Measurements from ENCODE around the gene ADAM30.

The ADAM30 gene

GRCh38 chr1:119896303-119896702, at the start of gene ADAM30:
Gene ADAM30, minus strand, starts transcription at chr1:119896515. Its CDS starts 179 bp downstream, at chr1:119896336.
- no peak for DNase-seq

GRCh38 chr1:119943216-119943615, 46.9 kb upstream of the ADAM30 start:
- no peak for DNase-seq

DNA sequence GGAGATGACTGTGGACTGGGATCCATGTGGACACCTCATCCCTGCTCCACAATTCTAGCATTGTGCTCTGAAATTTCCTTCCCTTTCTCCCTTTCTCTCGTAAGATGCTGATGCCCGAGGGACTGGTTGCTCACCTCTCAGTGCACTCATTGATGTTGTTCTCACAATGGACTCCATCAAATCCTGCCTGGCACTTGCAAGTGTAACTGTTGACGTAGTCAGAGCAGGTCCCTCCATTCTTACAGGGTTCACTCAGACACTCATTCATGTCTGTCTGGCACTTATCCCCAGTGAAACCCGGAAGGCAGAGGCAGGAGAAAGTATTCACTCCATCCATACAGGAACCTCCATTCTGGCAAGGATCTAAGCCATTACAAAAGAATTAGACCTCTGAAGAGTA, 45.1 kb upstream of the ADAM30 start:
- DNase-seq = no peak

GRCh38 chr1:119940697-119941096, 44.4 kb upstream of the ADAM30 start:
- DNase-seq = no peak

GRCh38 chr1:119937198-119937597, 40.9 kb upstream of the ADAM30 start:
- no peak for DNase-seq

DNA sequence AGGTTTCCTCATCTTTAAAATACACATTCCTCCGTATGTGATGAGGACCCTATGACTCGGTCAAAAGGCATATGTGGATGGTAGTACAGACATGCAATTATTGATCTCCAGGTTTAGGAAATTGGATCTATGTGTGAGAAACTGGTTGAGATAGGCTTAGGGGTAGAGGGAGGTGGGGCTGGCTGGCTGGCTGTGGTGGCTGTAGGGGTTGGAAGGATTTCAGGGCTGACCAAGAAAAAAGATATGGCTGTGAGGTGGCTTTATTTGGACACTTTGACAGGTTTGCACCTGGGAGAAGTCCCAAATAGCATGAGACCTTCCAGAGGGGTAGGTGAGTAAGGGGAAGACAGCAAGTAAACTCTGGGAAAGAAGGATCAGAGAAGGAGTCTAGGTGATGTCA, 39.6 kb upstream of the ADAM30 start:
- no peak for DNase-seq

DNA sequence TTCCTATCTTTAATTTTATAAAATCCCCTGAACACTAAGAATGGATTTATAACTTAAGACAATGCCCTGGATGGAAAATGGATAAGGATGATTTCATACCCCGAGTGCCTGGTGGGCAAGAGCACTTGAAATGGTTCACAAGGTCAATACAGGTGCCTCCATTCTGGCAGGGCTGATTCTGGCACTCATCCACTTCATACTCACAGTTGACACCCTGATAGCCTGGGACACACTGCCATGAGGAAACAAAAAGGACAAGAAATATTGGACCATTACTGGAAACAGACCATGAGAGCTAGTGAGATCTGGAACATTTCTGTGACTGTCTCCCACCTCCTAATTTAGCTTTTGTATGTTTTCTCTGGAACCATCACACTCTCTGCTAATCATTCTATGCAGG, 39.1 kb upstream of the ADAM30 start:
- no peak for DNase-seq

DNA sequence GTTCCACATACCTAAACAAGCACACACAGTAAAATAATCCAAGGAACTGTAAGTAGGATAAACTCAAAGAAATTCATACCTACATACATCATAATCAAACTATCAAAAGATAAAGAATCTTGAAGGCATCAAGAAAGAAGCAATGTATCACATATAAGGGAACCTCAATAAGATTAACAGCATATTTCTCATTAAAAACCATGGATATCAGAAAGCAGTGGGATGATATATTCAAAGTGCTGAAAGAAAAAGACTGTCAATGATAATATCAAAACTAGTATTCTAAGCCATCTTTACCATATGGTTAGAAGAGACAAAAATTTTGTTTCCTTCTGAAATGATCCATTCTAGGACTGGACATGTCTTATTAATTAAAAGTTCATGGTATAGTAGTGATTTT, 37.1 kb upstream of the ADAM30 start:
- no peak for DNase-seq

DNA sequence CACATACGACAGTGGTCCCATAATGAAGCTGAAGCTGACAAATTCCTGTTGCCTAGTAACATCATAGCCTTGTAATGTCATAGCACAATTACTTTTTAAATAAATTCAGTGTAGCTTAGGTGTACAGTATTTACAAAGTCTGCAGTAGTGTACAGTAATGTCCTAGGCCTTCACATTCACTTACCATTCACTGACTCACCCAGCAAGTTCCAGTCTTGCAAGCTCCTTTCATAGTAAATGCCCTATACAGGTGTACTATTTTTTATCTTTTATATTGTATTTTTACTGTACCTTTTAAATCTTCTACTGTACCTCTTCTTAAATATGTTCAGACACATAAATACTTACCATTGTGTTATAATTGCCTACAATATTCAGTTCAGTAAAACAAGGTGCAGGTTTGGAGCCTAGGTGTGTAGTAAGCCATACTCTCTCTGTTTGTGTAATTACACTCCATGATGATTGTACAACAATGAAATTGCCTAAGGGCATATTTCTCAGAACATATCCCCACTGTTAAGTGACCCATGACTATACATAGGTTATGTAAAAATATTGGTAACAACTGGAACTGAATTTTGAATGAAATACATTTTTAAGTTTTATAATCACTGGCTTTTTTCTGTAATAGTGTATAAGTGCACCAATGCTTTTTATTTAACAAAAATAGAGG, 33.5 kb upstream of the ADAM30 start:
- no peak for DNase-seq

DNA sequence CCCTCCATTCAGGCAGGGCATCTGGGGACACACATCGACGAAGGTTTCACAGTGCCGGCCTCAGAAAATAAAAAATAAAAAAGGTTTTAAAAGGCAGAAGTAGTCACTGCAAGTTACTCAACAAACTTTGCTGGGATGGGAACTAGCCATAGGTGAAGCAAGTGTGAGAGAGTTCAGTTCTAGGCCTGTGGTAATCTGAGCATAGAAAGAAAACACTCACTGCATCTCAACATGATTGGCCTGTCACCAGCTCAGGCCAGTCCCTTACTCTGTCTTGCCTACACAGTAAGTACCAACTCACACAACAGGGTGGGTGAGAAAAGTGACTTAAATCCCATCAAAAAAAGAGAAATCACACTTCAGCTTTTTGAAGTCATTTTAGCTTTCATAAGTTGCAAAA, 30.2 kb upstream of the ADAM30 start:
- DNase-seq = no peak

DNA sequence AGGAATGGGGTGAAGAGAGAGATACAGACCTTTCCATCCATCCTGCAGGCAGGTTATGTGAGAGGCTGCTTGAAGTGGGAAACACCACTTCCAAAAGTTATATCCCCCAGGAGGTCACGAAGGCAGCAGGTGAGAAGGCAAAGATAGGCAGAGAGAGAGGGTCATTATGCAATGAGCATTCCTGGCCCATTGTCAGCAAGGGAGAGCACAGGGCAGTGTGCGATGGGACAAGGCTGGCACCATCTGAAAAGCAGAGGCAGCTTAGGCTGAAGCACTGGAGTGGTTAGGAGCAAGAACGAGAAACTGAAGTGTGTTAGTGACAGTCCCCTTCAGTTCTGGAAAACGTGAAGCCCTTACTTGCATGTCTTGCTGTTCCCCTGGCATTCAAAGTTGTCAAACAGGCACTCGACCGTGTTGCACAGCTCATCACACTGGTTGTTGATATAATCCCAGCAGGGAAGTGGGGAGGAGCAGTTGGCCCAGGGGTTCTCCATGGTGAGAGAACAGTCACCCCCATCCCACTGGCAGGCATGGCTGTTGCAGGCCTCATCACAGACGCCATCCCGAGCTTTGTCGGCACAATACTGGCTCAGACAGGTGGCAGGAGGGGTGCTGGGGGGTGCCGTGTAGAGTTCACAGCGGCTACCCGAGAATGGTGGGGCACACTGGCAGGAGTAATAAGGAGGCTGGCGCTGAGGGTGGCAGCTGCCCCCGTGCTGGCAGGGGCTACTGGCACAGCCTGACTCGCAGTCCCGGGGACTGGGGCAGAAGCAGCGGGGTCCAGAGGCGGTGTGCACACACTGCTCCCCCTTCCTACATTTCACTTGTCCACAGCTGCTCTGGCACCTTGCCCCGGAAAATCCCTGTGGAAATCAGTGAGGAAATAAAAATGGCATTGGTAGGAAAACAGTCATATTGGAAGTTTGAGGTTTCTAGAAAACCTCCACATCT, 28.9 kb upstream of the ADAM30 start:
- DNase-seq = no peak

DNA sequence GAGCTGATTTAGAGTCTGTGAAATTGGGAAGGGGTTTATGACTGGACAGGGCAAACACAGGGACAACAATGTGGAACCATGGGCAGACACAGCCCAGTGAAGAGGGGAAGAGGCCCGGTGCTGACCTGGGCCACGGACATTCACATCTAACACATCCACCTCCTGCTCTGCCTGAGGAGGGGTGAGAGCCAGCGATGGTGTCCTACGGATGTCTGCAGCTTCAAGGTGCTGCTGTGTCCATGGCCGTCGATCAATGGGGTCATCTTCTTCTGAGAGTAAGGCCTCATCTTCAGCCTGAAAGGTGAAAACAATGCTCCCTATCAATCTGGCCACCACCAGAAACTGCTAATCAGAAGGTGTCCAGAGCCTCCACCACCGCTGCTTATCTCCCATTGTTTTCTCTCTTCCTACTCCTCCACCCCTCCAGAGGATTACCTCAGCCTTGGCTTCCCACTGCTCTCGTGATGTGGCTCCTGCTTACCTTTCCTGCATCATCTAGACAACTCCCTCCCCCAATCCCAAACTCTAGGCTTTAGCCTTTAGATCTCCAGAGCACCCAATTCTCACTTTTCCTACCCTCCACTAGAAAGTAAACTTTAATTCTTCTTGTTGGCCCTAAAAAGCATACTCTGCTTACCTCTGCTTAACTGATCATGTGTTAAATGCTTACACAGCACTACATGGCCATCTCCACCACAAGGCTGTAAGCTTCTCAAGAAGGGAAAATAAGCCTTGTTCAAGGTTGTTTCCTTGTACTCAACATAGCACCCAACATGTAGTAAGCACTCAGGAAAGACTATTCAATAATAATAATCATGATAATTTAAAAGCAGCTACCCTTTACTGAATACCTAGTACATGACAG, 24.0 kb upstream of the ADAM30 start:
- no peak for DNase-seq

DNA sequence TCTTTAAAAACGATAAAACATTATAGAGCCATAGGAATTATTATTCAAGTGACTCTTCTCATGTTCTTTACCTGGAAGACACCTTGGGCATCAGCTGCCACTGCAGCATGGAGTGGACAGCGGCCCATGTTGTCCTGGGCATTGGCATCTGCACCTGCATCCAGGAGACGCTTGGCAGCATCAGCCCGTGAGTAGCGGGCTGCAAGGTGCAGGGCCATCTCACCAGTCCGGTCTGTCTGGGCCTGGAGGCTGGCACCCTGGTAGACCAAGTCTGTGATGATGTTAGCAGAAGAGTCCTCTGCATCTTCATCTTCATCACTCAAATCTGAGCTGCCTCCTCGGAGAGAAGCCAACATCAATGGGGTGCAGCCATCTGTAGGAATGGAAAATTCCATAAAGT, 22.9 kb upstream of the ADAM30 start:
- DNase-seq = no peak

DNA sequence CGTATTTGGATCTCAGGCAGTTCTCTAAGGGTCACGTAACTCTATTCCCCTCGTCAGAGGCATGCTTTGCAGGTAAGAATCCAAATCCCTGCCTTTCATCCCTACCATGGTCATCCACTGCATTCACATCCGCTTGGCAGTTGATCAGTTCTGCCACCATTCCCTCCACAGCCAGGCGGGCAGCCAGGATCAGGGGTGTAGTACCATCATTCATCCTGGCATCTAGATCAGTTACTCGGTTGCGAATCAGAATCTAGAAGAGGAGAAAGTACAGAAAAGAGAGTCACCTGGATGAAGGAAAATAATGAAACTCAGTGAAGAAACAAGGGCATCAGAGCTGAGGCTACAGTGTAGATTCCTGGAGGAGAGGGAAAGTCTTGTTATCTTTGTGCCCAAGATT, 22.0 kb upstream of the ADAM30 start:
- DNase-seq = no peak

DNA sequence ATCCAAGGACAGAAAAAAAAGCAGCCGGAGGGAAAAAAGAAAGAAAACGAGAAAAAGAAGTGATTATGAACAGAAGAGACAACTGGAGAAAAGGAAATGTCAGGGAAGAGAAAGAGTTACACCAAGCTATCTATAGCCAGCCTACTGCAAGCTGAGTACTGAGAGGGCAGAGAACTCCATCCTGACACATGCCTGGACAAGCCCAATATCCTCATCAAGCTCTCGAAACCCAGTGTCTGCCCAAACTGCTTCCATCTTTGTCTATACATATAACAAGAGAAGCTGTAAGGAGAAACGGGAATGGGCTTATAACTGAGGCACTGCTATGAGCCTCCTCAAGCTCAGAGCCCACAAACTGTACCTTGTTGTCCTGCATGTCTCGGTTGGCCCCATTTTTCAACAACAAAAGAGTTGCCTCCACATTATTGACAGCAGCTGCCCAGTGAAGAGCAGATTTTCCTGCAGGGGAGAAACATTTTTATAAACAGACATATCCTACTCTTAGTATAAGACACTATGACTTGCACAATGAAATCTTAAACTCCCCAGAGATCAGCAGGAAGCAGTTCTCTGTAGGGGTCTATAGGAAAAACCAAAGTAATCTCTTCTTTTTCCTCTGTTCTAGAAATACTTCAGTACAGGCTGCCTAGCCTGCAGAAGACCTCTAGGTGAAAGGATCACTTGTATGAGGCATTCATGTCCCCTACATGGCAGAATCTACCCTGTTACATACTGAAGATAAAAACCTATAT, 21.2 kb upstream of the ADAM30 start:
- DNase-seq = no peak

DNA sequence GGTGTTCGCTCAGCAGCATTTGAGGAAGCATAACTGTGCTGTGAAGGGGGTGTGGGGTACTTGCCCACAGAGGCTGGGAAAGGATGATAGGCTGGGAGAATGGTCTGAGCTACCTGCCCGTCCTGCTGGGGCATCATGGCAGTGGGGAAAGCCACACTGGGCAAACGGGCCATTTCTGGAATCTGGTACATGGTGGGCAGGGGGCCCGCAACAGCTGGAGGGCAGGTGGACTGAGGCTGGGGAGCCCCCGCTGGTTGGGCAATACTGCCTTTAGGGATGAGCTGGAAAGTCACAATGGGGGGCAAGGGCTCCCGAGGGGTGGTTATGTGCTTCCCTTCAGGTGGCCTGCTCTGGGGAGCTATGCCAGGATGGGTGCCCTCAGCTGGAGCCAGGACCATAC, 19.2 kb upstream of the ADAM30 start:
- DNase-seq = no peak

DNA sequence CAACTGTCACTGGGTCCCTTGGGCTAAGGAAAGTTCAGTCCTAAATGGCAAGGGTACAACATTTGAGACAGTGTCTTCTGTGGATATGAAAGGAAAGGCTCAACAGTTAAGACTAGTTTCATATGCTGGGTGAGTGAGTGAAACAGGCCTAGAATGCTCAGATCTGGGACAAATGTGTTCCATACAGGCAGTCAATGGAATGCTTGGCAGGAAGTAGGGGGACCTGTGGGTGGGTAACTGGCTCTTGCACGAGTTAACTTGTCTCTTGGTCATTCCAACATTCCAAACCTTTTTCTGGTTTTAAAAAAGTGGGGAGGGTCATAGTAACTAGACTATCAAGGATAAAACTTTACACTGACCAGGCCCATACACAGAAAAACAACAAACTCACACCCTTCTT, 17.8 kb upstream of the ADAM30 start:
- no peak for DNase-seq

GRCh38 chr1:119912963-119913362, 16.6 kb upstream of the ADAM30 start:
- no peak for DNase-seq

DNA sequence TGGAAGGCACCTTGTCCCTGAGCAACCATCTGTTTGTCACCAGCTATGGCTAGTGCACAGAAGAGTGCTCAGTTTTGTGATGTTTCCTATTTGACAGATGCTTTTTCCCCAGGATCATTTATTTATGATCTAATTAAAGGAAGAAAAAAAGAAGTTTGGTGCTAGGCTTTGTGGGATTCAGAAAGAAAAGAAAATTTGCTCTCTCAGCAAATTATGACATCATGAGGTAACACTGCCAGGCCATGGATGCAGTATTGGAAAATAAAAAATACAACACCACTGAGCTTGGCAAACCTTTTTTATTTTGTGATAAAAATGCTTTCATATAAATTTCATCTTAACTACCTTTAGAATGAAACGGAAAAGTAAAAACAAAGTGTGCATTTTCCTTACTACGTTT, 15.5 kb upstream of the ADAM30 start:
- DNase-seq = no peak

- DNase-seq = no peak
Observed at GRCh38 chr1:119910618-119911017, 14.3 kb upstream of the ADAM30 start.

DNA sequence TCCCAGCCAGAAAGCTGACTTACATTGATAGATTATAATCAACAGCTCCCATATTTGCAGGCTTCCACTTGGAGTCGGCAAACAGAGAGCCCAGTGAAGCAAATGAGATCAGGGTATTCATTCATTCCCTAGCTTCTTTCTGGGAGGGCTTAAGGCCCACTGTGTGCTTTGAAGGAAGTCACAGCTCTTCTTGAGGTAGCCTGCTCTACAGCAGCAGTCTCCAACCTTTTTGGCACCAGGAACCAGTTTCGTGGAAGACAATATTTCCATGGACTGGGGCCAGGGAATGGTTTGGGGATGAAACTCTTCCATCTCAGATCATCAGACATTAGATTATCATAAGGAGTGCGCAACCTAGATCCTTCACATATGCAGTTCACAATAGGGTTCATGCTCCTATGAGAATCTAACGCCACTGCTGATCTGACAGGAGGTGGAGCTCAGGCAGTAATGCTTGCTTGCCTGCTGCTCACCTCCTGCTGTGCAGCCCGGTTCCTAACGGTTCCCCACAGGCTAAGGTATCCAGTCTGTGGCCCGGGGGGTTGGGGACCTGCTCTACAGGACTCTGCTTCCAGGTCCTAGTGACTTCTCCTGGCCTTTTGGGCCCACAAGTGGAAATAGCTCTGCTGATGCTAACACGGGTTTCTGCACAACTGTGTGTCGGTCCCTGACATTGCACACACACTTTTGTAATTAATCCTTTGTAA, 13.7 kb upstream of the ADAM30 start:
- no peak for DNase-seq

- DNase-seq = no peak
Observed at GRCh38 chr1:119908661-119909060, 12.3 kb upstream of the ADAM30 start.

Data from DMS53 (cell line).